ENCODE data around the gene ATP5MG.
"Not testable (repeated sequence)": the region's sequence is repeated elsewhere in the genome, so short reads cannot be mapped to it uniquely, and the experiment has no call there.

Gene ATP5MG

GRCh38 chr11:118410055-118410745 lies 8.8 kb downstream of the ATP5MG start:
- no peak for DNase-seq (ENCODE audit: low read depth in 2 of 2)

- no peak for DNase-seq (ENCODE audit: low read depth in 2 of 2)
These were observed 10.1 kb downstream of the ATP5MG start for GRCh38 chr11:118411530-118411929.

GRCh38 chr11:118412921-118413320 lies 11.5 kb downstream of the ATP5MG start:
- no peak for DNase-seq (ENCODE audit: low read depth in 2 of 2)

- no peak for DNase-seq (ENCODE audit: low read depth in 2 of 2)
These were observed 13.8 kb downstream of the ATP5MG start for GRCh38 chr11:118415062-118415738.

GRCh38 chr11:118415739-118416068 lies 14.3 kb downstream of the ATP5MG start:
- peak in 1 of 2 donors; percentile 7 for DNase-seq (ENCODE audit: low read depth in 2 of 2)

GRCh38 chr11:118416900-118417299 lies 15.5 kb downstream of the ATP5MG start:
- not testable (repeated sequence) for DNase-seq (ENCODE audit: low read depth in 2 of 2)

- no peak for DNase-seq (ENCODE audit: low read depth in 2 of 2)
These were observed 16.4 kb downstream of the ATP5MG start for GRCh38 chr11:118417801-118418200.

GRCh38 chr11:118418766-118419165 lies 17.4 kb downstream of the ATP5MG start:
- no peak for DNase-seq (ENCODE audit: low read depth in 2 of 2)

GRCh38 chr11:118427707-118428106 lies 26.3 kb downstream of the ATP5MG start:
- no peak for DNase-seq (ENCODE audit: low read depth in 2 of 2)

- no peak for DNase-seq (ENCODE audit: low read depth in 2 of 2)
These were observed 29.6 kb downstream of the ATP5MG start for GRCh38 chr11:118430956-118431355.

- no peak for DNase-seq (ENCODE audit: low read depth in 2 of 2)
These were observed 32.7 kb downstream of the ATP5MG start for GRCh38 chr11:118434123-118434552.

- DNase-seq (ENCODE audit: low read depth in 2 of 2) = peak; percentile 10 to 22
These were observed 33.3 kb downstream of the ATP5MG start for GRCh38 chr11:118434553-118435289.

- DNase-seq (ENCODE audit: low read depth in 2 of 2) = peak; percentile 45 to 55
These were observed 34.0 kb downstream of the ATP5MG start for GRCh38 chr11:118435290-118435892.

GRCh38 chr11:118435893-118436624 lies 34.7 kb downstream of the ATP5MG start, which contains the start of gene KMT2A:
Gene KMT2A (plus strand): TSS chr11:118436492. CDS start chr11:118436513, 21 bp downstream.
- DNase-seq (ENCODE audit: low read depth in 2 of 2) = peak; percentile 90 to 95

- peak; percentile 21 to 31 for DNase-seq (ENCODE audit: low read depth in 2 of 2)
These were observed 35.3 kb downstream of the ATP5MG start for GRCh38 chr11:118436639-118437207.

GRCh38 chr11:118437208-118438125 lies 36.1 kb downstream of the ATP5MG start:
- DNase-seq (ENCODE audit: low read depth in 2 of 2) = peak; percentile 32 to 36

- peak; percentile 9 to 18 for DNase-seq (ENCODE audit: low read depth in 2 of 2)
These were observed 37.0 kb downstream of the ATP5MG start for GRCh38 chr11:118438314-118438931.

- no peak for DNase-seq (ENCODE audit: low read depth in 2 of 2)
These were observed 38.2 kb downstream of the ATP5MG start for GRCh38 chr11:118439646-118440045.

GRCh38 chr11:118441770-118442275 lies 40.4 kb downstream of the ATP5MG start:
- DNase-seq (ENCODE audit: low read depth in 2 of 2) = no peak
